ENCODE data around the gene ENPP1. TPM values are rescaled to one million over a fixed set of nuclear protein-coding genes. Genes with fewer than 3 reads are reported as not detected.
"Not testable (repeated sequence)": the region's sequence is repeated elsewhere in the genome, so short reads cannot be mapped to it uniquely, and the experiment has no call there.

ENPP1 gene
- total RNA-seq, 6 experiments from 2014 or later, result 27.5 to 61.6 (median 45.6) TPM

- 72% methylated on average over 4 of the region's 4 CpGs for WGBS (ENCODE audit: insufficient coverage, low coverage, low lambda C conversion rate, missing lambda C conversion rate)
- intact Hi-C loops (cut with DNase I), result loop anchor here in 1 of 2 donors (10.0 kb wide), 1 partner anchor 126 kb away; no protein-coding TSS in a partner anchor
Measured at GRCh38 chr6:131910956-131911355, 103.1 kb downstream of the ENPP1 start.

DNA sequence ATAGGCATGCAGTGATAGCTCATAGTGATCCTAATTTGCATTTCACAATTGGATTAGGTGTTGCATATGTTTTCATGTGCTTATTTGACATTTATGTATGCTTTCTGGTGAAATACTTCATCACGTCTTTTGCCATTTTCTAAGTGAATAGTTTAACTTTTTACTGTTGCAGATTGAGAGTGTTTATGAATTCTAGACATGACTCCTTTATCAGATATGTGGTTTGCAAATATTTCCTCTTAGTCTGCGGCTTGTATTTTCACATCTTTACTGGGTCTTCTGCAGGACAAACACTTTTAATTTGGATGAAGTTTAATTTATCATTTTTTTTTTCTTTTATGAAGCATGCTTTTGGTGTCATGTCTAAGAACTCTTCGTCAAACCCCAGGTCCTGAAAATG, 104.1 kb downstream of the ENPP1 start:
- intact Hi-C loops (cut with DNase I), result loop anchor here in 1 of 2 donors (10.0 kb wide), 1 partner anchor 127 kb away; no protein-coding TSS in a partner anchor
- no peaks in the 10 kb centered on the region for H3K9me3 ChIP-seq
- 46% methylated on average over 3 of the region's 3 CpGs for WGBS (ENCODE audit: insufficient coverage, low coverage, low lambda C conversion rate, missing lambda C conversion rate)

More at GRCh38 chr6:131910956-131911355, 103.1 kb downstream of the ENPP1 start:
- Histone ChIP-seq H3K4me1 (no peaks in the 10 kb centered on the region), H3K4me3 (no peak overlapping the region), H3K9me3 (no peaks in the 10 kb centered on the region), H3K36me3 (no peaks in the 10 kb centered on the region), H3K27ac (no peak overlapping the region), H3K27me3 (no peaks in the 10 kb centered on the region)
- no peak for ATAC-seq
- DNase-seq, result no peak
- TF ChIP-seq POLR2A (IDR thresholded peaks at IDR 0.05) (no peak), CTCF (IDR thresholded peaks at IDR 0.05) (no peak)

GRCh38 chr6:131914234-131914633, 106.4 kb downstream of the ENPP1 start:
- no peak for ATAC-seq
- TF ChIP-seq POLR2A (IDR thresholded peaks at IDR 0.05) (no peak), CTCF (IDR thresholded peaks at IDR 0.05) (no peak)
- whole genome bisulfite sequencing (ENCODE audit: insufficient coverage, low coverage, low lambda C conversion rate, missing lambda C conversion rate), result 28% methylated on average over 1 of the region's 1 CpG
- Histone ChIP-seq H3K4me1 (no peaks in the 10 kb centered on the region), H3K36me3 (no peaks in the 10 kb centered on the region), H3K9me3 (no peaks in the 10 kb centered on the region), H3K4me3 (no peak overlapping the region), H3K27ac (no peak overlapping the region), H3K27me3 (no peaks in the 10 kb centered on the region)
- intact Hi-C loops (cut with DNase I), result loop anchor here in 1 of 2 donors (10.0 kb wide), 1 partner anchor 129 kb away; no protein-coding TSS in a partner anchor
- DNase-seq, result no peak

More for the DNA sequence above, 104.1 kb downstream of the ENPP1 start:
- no peaks in the 10 kb centered on the region for H3K27me3 ChIP-seq
- H3K36me3 ChIP-seq, result no peaks in the 10 kb centered on the region
- no peak for DNase-seq
- TF ChIP-seq POLR2A (IDR thresholded peaks at IDR 0.05) (no peak), CTCF (IDR thresholded peaks at IDR 0.05) (no peak)
- no peak overlapping the region for H3K27ac ChIP-seq
- ATAC-seq, result no peak
- H3K4me1 ChIP-seq, result no peaks in the 10 kb centered on the region
- no peak overlapping the region for H3K4me3 ChIP-seq

GRCh38 chr6:131914967-131915751, 107.3 kb downstream of the ENPP1 start:
- H3K4me3 ChIP-seq, result no peak overlapping the region
- no peaks in the 10 kb centered on the region for H3K36me3 ChIP-seq
- no peaks in the 10 kb centered on the region for H3K27me3 ChIP-seq
- H3K9me3 ChIP-seq, result no peaks in the 10 kb centered on the region
- H3K4me1 ChIP-seq, result no peaks in the 10 kb centered on the region
- peak; percentile 75 to 86 (median 82) for TF ChIP-seq CTCF (IDR thresholded peaks at IDR 0.05)
- TF ChIP-seq POLR2A (IDR thresholded peaks at IDR 0.05), result no peak
- intact Hi-C loops (cut with DNase I), result loop anchor here in 1 of 2 donors (10.0 kb wide), 1 partner anchor 130 kb away; no protein-coding TSS in a partner anchor
- no peak for DNase-seq
- ATAC-seq, result peak; percentile 78 to 91 (median 84)
- WGBS (ENCODE audit: insufficient coverage, low coverage, low lambda C conversion rate, missing lambda C conversion rate), result 16% methylated on average over 9 of the region's 10 CpGs
- no peak overlapping the region for H3K27ac ChIP-seq

- intact Hi-C loops (cut with DNase I), result loop anchor here in 1 of 2 donors (10.0 kb wide), 1 partner anchor 131 kb away; no protein-coding TSS in a partner anchor
- not testable (repeated sequence) for H3K36me3 ChIP-seq, H3K27ac ChIP-seq, ATAC-seq, H3K9me3 ChIP-seq, H3K27me3 ChIP-seq, H3K4me1 ChIP-seq, H3K4me3 ChIP-seq, DNase-seq
- WGBS (ENCODE audit: insufficient coverage, low coverage, low lambda C conversion rate, missing lambda C conversion rate), result 84% methylated on average over 2 of the region's 2 CpGs
Measured at GRCh38 chr6:131916091-131916796, 108.4 kb downstream of the ENPP1 start.
